Measurements from ENCODE around the gene CLDN20.

The CLDN20 gene

DNA sequence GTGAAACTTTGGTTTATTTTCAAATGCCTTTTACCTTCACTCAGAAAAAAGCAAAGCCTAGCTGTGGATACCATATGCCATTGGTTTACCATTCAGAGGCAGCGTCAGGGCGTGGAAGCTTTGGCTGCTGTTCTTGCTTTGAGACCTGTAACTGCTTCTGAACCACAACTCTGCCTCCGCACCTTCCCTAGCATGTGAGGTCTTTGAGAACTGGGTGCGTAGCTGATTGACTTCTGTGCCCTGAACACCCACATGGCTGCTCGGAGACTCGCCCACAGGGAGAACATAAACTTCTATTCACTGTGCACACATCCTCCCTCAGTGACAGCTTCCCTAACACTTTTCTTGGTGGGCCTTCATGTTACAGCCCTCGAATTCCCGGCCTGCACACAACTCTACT is 11.2 kb upstream of the CLDN20 start:
- Mint-ChIP-seq H3K36me3 (peaks cover 10% of the 10 kb centered on the region), H3K4me1 (peaks cover 5% of the 10 kb centered on the region), H3K27me3 (no peaks in the 10 kb centered on the region), H3K4me3 (no peak overlapping the region), H3K27ac (no peak overlapping the region), H3K9me3 (no peaks in the 10 kb centered on the region)
- no peak for DNase-seq (ENCODE audit: low spot score in 2 of 2)
- ATAC-seq (ENCODE audit: low read depth), result no peak

- no peaks in the 10 kb centered on the region for H3K27me3 Mint-ChIP-seq
- H3K4me1 Mint-ChIP-seq, result peaks cover 3% of the 10 kb centered on the region
- H3K9me3 Mint-ChIP-seq, result no peaks in the 10 kb centered on the region
Measured at GRCh38 chr6:155253337-155253736, 10.5 kb upstream of the CLDN20 start.

DNA sequence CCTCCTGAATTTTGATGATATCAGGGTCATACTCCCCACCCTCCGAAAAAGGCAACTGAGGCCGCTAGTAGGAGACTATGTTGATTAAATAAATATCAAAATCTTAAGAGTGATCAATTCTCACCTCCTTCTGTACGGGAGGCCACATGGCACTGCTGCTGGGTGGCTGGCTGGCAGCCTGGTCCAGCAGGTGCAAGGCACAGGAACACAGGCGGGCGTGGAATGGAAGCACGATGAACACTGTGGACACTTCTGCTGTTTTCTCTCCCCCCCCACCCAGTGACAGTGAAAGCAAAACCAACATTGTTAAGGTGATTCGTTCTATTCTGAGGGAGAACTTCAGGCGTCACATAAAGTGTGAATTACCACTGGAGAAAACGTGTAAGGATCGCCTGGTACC is 9.7 kb upstream of the CLDN20 start:
- no peaks in the 10 kb centered on the region for H3K4me1 Mint-ChIP-seq
- no peak for DNase-seq (ENCODE audit: low spot score in 2 of 2)
- no peaks in the 10 kb centered on the region for H3K27me3 Mint-ChIP-seq
- no peaks in the 10 kb centered on the region for H3K9me3 Mint-ChIP-seq
- H3K27ac Mint-ChIP-seq, result peak overlapping the region; percentile 20
- ATAC-seq (ENCODE audit: low read depth), result no peak
- H3K36me3 Mint-ChIP-seq, result peaks cover 13% of the 10 kb centered on the region
- H3K4me3 Mint-ChIP-seq, result no peak overlapping the region

More at GRCh38 chr6:155253337-155253736, 10.5 kb upstream of the CLDN20 start:
- Mint-ChIP-seq H3K27ac (no peak overlapping the region), H3K36me3 (peaks cover 13% of the 10 kb centered on the region), H3K4me3 (no peak overlapping the region)
- no peak for DNase-seq (ENCODE audit: low spot score in 2 of 2)
- no peak for ATAC-seq (ENCODE audit: low read depth)

DNA sequence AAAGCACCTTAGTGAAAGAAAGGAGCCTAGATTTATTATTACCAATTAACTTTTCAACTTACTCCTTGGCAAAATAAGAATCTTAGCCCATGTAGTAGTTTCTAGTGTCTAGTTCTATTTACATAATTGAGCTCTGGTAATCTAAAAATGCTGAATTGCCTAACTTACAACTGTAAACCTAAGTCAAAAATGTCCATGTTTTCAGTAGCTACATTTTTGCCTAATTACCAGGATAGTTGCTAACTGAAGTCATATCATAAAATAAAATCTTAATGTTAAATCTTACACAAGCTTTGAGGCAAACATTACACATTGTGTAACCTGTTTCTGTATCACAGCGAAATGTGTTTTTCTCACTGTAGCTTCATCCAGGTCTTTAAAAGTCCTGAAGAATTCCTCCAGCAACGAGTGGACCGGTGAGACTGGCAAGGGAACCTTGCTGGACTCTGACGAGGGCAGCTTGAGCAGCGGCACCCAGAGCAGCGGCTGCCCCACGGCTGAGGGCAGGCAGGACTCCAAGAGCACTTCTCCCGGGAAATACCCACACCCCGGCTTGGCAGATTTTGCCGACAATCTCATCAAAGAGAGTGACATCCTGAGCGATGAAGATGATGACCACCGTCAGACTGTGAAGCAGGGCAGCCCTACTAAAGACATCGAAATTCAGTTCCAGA is 7.6 kb upstream of the CLDN20 start:
- Mint-ChIP-seq H3K9me3 (no peaks in the 10 kb centered on the region), H3K4me3 (no peak overlapping the region), H3K27ac (no peak overlapping the region), H3K27me3 (no peaks in the 10 kb centered on the region), H3K36me3 (peaks cover 13% of the 10 kb centered on the region), H3K4me1 (no peaks in the 10 kb centered on the region)
- ATAC-seq (ENCODE audit: low read depth) (no peak), DNase-seq (ENCODE audit: low spot score in 2 of 2) (no peak)

- ATAC-seq (ENCODE audit: low read depth) (no peak), DNase-seq (ENCODE audit: low spot score in 2 of 2) (no peak)
- peaks cover 7% of the 10 kb centered on the region for H3K4me1 Mint-ChIP-seq
- H3K27me3 Mint-ChIP-seq, result no peaks in the 10 kb centered on the region
- no peak overlapping the region for H3K4me3 Mint-ChIP-seq
- H3K9me3 Mint-ChIP-seq, result no peaks in the 10 kb centered on the region
- H3K36me3 Mint-ChIP-seq, result peaks cover 14% of the 10 kb centered on the region
- no peak overlapping the region for H3K27ac Mint-ChIP-seq
Measured at GRCh38 chr6:155257796-155258195, 6.0 kb upstream of the CLDN20 start.

GRCh38 chr6:155259204-155259603 is 4.6 kb upstream of the CLDN20 start:
- H3K4me3 Mint-ChIP-seq, result no peak overlapping the region
- H3K36me3 Mint-ChIP-seq, result peaks cover 19% of the 10 kb centered on the region
- no peak overlapping the region for H3K27ac Mint-ChIP-seq
- H3K4me1 Mint-ChIP-seq, result peaks cover 7% of the 10 kb centered on the region
- no peaks in the 10 kb centered on the region for H3K27me3 Mint-ChIP-seq
- no peak for DNase-seq (ENCODE audit: low spot score in 2 of 2)
- H3K9me3 Mint-ChIP-seq, result no peaks in the 10 kb centered on the region
- no peak for ATAC-seq (ENCODE audit: low read depth)

GRCh38 chr6:155259897-155260296 is 3.9 kb upstream of the CLDN20 start:
- no peak overlapping the region for H3K27ac Mint-ChIP-seq
- peaks cover 10% of the 10 kb centered on the region for H3K4me1 Mint-ChIP-seq
- ATAC-seq (ENCODE audit: low read depth) (no peak), DNase-seq (ENCODE audit: low spot score in 2 of 2) (no peak)
- H3K9me3 Mint-ChIP-seq, result no peaks in the 10 kb centered on the region
- H3K27me3 Mint-ChIP-seq, result no peaks in the 10 kb centered on the region
- no peak overlapping the region for H3K4me3 Mint-ChIP-seq
- H3K36me3 Mint-ChIP-seq, result peaks cover 19% of the 10 kb centered on the region

- no peaks in the 10 kb centered on the region for H3K9me3 Mint-ChIP-seq
- H3K36me3 Mint-ChIP-seq, result peaks cover 17% of the 10 kb centered on the region
- H3K4me3 Mint-ChIP-seq, result no peak overlapping the region
- DNase-seq (ENCODE audit: low spot score in 2 of 2) (no peak), ATAC-seq (ENCODE audit: low read depth) (no peak)
- peak overlapping the region; percentile 31 for H3K27ac Mint-ChIP-seq
- H3K4me1 Mint-ChIP-seq, result peaks cover 10% of the 10 kb centered on the region
- no peaks in the 10 kb centered on the region for H3K27me3 Mint-ChIP-seq
Measured at GRCh38 chr6:155260686-155261085, 3.1 kb upstream of the CLDN20 start.

- H3K36me3 Mint-ChIP-seq, result peaks cover 17% of the 10 kb centered on the region
- no peaks in the 10 kb centered on the region for H3K27me3 Mint-ChIP-seq
- H3K9me3 Mint-ChIP-seq, result no peaks in the 10 kb centered on the region
- ATAC-seq (ENCODE audit: low read depth) (no peak), DNase-seq (ENCODE audit: low spot score in 2 of 2) (no peak)
- peaks cover 10% of the 10 kb centered on the region for H3K4me1 Mint-ChIP-seq
- peak overlapping the region; percentile 37 for H3K27ac Mint-ChIP-seq
- H3K4me3 Mint-ChIP-seq, result no peak overlapping the region
Measured at GRCh38 chr6:155261111-155261900, 2.5 kb upstream of the CLDN20 start.

GRCh38 chr6:155262655-155263054 is 1.2 kb upstream of the CLDN20 start:
- H3K4me1 Mint-ChIP-seq, result peaks cover 10% of the 10 kb centered on the region
- H3K27ac Mint-ChIP-seq, result peak overlapping the region; percentile 37
- DNase-seq (ENCODE audit: low spot score in 2 of 2) (no peak), ATAC-seq (ENCODE audit: low read depth) (no peak)
- H3K4me3 Mint-ChIP-seq, result no peak overlapping the region
- H3K27me3 Mint-ChIP-seq, result no peaks in the 10 kb centered on the region
- H3K36me3 Mint-ChIP-seq, result peaks cover 17% of the 10 kb centered on the region
- no peaks in the 10 kb centered on the region for H3K9me3 Mint-ChIP-seq

GRCh38 chr6:155264693-155265320 is 994 bp downstream of the CLDN20 start:
- Mint-ChIP-seq H3K27ac (peak overlapping the region; percentile 40), H3K36me3 (peaks cover 18% of the 10 kb centered on the region), H3K4me1 (peaks cover 12% of the 10 kb centered on the region), H3K4me3 (no peak overlapping the region), H3K9me3 (no peaks in the 10 kb centered on the region), H3K27me3 (no peaks in the 10 kb centered on the region)
- DNase-seq (ENCODE audit: low spot score in 2 of 2) (no peak), ATAC-seq (ENCODE audit: low read depth) (no peak)

DNA sequence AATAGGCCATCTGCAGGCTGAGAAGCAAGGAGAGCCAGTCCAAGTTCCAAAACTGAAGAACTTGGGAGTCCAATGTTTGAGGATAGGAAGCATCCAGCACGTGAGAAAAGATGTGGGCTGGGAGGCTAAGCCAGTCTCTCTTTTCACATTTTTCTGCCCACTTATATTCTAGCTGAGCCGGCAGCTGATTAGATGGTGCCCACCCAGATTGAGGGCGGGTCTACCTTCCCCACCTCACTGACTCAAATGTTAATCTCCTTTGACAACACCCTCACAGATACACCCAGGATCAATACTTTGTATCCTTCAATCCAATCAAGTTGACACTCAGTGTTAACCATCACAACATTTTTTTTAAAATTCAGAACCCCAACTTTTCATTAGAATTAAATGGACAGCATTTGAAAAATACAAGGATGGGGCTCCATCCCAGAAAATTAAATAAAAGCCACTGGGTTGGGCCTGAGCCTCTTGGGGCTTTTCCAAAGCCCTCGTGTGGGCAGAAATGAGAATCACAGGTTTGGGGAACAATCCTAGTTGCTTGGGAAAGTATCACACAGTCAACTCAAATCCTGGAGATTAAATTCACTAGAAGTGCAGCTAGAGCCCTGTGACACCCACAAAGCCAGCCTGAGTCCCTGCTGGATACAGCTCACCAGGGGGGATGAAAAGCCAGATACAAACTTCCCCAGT is 2.2 kb downstream of the CLDN20 start:
- Mint-ChIP-seq H3K27me3 (no peaks in the 10 kb centered on the region), H3K4me1 (peaks cover 12% of the 10 kb centered on the region), H3K27ac (no peak overlapping the region), H3K4me3 (no peak overlapping the region), H3K36me3 (peaks cover 23% of the 10 kb centered on the region), H3K9me3 (no peaks in the 10 kb centered on the region)
- DNase-seq (ENCODE audit: low spot score in 2 of 2), result no peak
- ATAC-seq (ENCODE audit: low read depth), result no peak

DNA sequence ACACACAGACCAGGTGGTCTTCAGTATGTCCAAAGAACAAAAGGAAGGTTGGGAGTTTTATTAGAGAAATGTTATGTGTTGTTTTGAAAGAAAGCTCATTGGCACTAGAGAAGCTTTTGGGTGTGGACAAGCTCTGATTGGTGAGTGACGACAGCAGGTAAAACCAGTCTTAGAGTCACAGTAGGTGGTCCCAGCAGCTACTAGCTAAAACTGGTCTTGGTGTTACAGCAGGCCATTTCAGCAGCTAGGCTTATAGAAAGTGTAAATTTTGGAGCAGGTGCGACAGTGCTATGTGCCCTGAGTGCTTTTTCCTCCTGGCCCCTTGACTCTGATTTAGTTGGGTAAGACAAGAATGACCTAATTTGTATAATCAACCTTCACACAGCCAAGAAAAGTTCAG is 3.6 kb downstream of the CLDN20 start:
- ATAC-seq (ENCODE audit: low read depth) (no peak), DNase-seq (ENCODE audit: low spot score in 2 of 2) (no peak)
- Mint-ChIP-seq H3K9me3 (no peaks in the 10 kb centered on the region), H3K36me3 (peaks cover 21% of the 10 kb centered on the region), H3K4me3 (no peak overlapping the region), H3K4me1 (peaks cover 6% of the 10 kb centered on the region), H3K27ac (no peak overlapping the region), H3K27me3 (no peaks in the 10 kb centered on the region)

All from memory B cell (primary cell).